Stimulated activated CD8-positive, alpha-beta memory T cell treated with anti-CD3 and anti-CD28 coated beads, Interleukin-4, amount 100 ng/mL, for 24 hours (primary cell): ENCODE measurements around the gene TAF11L14.

Source experiments
- DNase-seq: peaks from one replicate; pipeline ENCODE4 v3.0.0-alpha.2; 2020; ENCODE audit warnings: low read depth

Gene TAF11L14

DNA sequence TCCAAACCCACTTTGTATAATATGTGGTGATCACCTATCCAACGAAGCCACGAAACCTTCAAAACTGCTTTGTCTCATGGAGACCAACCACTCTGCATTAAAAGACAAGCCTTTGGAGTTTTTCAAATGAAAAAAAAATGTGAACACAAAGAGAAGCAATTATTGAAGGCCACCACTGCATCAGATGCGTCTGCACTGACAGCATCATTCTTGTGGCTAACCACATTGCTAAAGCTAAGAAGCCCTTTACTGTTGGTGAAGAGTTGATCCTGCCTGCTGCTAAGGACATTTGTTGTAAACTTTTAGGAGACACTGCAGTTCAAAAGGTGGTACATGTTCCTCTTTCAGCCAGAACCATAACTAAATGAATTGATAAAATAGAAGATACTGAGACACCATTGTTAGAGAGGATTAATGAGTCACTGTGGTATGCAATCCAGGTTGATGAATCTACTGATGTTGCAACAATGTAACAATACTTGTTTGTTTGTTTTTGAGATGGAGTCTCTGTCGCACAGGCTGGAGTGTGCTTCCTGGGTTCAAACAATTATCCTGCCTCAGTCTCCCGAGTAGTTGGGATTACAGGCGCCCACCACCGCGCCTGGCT, 45.4 kb downstream of the TAF11L14 start:
- no peak for DNase-seq

DNA sequence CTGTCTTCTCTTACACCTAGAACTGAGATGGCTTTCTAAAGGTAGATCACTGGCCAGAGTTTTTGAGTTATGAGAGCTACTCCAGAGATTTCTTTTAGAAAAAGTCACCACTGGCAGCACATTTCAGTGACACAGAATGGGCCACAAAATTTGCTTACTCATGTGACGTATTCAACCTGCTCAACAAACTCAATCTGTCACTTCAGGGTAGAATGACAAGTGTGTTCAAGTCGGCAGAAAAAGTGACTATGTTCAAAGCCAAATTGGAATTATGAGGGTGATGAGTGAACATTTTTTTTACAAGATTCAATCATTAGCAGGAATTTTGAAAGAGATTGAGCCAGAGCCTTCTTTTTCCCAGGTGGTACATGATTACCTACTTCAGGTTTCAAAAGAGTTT, 46.5 kb downstream of the TAF11L14 start:
- no peak for DNase-seq
